CD4-positive, alpha-beta T cell treated with Interleukin-17A for 4 hours (primary cell): Measurements from ENCODE around the gene MRFAP1.
"Not testable (repeated sequence)": the region's sequence is repeated elsewhere in the genome, so short reads cannot be mapped to it uniquely, and the experiment has no call there.

ENCODE experiments used
- DNase-seq: peaks from one replicate; pipeline ENCODE4 v3.0.0-alpha.2; 2020; ENCODE audit warnings: mixed read lengths

Gene MRFAP1

DNA sequence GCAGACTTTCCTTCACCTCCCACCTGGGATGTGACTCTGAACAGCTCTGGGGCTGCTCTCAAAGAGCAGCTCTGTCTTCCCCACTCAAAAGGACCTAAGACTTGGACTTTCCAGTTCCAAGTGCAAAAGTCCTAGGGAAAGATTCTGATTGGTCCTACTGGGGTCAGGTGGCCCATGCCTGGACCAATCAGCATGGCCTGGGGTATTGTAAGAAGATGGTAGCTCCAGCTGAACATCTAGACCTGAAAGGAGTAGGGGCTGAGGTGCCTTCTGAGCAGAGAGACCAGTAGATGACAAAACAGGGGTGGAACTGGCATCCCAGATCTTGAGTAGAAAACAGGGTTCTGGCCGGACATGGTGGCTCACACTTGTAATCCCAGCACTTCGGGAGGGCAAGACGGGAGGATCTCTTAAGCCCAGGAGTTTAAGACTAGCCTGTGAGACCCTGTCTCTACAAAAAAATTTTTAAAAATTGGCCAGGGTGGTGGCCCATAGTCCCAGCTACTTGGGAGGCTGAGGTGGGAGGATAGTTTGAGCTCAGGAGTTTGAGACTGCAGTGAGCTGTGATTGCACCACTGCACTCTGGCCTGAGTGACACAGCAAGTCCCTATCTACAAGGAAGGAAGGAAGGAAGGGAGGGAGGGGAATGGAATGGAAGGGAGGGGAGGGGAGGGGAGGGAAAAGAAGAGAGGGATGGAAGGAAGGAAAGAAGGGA, 27.4 kb upstream of the MRFAP1 start:
- DNase-seq, result no peak

DNA sequence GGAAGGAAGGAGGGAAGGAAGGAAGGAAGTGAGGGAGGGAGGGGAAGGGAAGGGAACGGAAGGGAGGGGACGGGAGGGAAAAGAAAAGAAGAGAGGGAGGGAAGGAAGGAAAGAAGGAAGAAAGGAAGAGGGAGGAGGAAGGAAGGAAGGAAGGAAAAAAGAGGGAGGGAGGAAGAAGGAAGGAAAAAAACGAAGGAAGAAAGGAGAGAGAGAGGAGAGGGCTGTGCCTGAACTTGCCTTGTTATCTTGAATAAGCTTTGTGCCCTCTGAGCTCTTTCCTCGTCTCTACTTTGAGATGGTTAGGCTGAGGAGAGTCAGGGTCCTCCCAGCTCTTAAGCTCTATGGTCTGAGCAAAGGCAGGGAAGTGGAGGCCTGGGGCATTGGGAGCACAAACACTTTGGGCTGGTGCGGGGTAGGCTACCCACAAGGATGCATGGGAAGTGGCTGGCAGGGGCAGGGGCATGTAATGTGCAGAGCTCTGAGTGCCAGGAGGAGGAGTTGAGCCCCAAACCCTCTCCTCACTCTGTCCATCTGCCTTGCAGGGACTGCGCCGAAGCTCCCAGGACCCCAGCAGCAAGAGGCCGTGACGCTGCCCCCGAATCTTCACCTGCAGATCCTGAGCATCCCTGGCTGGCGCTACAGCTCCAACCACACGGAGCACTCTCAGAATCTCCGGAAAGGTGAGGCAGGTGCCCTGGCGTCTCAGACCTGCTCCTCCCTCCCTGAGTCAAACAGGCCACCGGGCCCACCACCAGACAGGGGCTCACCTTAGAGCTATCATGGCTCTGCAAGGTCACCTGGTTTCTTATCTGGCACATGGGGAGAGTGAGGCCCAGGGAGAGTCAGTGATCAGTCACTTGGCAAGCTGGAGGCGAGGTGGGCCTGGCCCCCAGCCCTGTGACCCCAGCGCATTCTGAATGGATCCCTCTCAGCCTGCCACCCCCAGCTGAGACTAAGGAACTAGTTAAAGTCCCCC, 26.5 kb upstream of the MRFAP1 start:
- DNase-seq, result no peak

- no peak for DNase-seq
Observed at GRCh38 chr4:6614701-6615230, 25.7 kb upstream of the MRFAP1 start.

- no peak for DNase-seq
Observed at GRCh38 chr4:6616087-6616995, 24.1 kb upstream of the MRFAP1 start.

- no peak for DNase-seq
Observed at GRCh38 chr4:6617246-6617645, 23.2 kb upstream of the MRFAP1 start.

DNA sequence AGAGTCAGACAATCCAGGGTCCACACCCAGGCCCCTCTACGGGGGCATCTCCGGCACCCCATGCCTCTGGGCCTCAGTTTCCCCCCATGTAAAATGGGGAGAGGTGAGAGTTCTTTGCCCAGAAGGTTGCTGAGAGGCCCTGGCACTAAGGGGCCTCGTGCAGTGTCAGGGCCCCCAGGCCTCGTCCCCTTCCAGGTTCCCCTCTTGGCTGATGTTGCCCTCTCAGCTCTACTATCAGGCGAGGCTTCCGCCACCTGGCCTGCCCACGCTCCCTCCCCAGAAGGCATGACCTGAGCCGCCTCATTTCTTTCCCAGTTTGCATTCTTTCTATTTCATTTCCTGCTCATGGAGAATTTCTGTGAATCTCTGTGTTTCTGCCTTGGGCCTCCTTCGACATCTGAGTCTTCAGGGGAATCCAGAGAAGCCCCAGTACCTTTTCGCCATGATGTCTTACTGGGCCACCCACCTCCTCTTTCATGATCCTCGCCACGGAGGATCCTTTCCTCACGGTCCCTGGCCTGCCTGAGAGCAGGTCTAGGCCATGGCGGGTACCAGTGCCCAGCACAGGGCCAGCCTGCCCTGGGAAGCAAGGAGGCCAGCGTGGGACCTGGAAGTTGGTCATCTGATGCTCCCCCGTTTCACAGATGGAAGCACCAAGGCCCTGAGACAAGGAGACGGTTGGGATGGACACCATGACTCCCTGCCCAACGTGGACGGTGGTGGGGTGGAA, 21.9 kb upstream of the MRFAP1 start:
- DNase-seq, result no peak

DNA sequence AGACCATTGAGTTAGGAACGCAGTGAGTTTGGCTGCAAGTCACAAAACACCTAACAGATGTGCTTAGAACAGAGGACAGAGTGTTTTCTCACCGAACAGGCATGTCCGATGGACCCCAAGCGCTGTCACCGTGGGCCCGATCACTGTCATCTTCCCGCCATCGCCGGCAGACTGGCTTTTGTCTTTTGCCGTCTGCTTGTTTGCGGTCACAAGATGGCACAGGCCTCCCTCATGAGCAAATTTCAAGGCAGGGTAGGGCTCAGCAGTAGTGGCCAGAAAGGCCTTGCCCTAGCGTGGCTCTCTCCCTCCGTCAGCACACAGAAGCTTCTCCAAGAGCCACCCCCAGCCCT, 21.4 kb upstream of the MRFAP1 start:
- DNase-seq, result no peak

- no peak for DNase-seq
Observed at GRCh38 chr4:6619466-6620255, 20.8 kb upstream of the MRFAP1 start.

GRCh38 chr4:6620296-6620695, 20.2 kb upstream of the MRFAP1 start:
- DNase-seq, result no peak

DNA sequence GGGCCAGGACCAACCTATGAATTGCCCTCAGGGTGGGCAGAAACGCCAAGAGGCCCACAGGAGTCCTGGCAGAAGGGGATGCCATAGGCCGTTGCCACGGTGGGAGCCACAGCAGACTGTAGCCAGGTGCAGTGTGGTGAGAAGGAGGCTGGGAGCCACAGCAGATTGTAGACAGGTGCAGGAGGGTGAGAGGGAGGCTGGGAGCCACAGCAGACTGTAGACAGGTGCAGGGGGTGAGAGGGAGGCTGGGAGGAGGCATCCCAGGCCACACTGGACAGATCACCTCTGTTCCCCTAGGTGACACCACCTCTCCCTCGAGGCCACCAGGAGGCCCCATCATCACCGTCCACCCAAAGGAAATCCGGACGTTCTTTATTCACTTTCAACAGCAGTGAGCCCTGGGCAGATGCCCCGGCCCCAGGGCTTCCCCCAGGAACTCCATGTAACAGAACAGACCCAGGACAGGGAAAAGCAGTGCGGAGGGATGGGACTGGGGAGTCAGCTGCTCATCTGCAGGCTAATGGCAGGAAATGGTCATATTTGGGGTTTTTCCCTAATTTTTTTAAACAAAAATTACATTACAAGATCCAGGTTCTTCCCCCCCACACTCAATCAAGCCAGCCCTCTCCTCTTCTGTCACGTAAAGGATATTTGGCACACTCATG, 19.5 kb upstream of the MRFAP1 start:
- DNase-seq, result no peak

DNA sequence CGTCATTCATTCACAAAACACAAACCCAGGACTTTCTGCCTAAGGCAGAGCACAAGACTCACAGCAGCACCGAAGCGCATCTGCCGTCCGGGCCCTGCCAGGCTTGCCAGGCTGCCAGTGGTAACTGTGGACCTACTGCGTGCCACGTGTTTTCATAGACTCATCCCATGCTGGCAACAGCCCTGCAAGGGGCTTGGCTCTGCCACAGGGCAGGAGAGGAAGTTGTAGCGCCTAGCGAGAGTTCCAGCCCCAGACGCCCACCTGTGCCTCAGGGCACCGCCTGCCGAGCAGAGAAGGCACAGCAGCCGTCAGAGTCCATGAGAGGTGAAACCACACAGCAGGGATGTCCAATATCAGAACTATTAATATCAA, 18.9 kb upstream of the MRFAP1 start:
- DNase-seq, result no peak

DNA sequence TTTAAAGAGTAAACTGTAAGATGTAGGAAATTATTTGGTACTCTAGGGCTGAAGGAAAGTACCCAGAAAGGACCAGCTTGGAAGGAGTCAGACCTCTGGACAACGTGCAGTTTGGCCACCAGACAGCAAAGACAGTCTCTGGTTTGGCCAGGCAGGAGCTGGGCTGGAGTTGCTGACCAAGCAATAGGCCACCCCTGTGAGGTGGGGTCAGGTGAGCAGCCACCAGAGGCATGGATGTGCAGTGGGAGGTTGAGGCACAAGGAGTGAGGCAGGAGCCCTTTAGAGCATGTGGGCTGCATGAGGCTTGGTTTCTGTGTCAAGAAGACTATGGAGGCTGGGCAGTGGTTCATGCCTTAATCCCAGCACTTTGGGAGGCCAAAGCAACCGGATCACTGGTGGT, 17.7 kb upstream of the MRFAP1 start:
- no peak for DNase-seq

DNA sequence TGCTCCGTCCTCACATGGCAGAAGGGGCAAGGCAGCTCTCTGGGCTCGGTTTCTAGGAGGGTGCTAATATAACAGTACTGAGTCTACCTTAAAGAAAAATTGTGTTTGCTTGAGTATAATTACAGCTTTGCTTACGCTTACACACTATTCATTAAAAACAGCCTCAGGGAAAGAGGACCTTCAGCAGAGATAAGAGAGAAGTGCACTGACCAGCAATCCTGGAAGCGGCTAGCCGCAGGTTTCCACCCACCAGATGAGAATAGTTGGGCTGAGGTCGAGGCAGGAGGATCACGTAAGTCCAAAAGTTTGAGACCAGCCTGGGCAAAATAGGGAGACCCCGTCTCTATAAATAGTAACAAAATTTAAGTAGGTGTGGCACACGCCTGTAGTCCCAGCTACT, 15.2 kb upstream of the MRFAP1 start:
- no peak for DNase-seq

DNA sequence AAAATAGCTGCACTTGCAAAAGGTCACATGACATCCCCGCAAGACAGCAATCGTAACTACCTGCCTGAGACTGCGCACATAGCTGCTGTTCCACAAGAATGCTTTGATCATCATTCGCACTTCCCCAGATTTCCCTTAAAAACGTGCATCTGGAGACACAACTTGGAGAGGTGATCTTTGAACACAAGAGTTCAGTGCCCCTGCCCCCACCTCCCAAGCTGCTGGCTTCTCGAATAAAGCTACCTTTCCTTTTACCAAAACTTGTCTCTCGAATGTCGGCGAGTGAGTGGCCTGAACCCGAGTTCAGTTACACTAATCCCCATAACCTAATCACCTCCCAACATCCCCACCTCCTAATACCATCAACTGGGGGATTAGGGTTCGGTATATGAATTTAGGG, 14.4 kb upstream of the MRFAP1 start:
- no peak for DNase-seq

DNA sequence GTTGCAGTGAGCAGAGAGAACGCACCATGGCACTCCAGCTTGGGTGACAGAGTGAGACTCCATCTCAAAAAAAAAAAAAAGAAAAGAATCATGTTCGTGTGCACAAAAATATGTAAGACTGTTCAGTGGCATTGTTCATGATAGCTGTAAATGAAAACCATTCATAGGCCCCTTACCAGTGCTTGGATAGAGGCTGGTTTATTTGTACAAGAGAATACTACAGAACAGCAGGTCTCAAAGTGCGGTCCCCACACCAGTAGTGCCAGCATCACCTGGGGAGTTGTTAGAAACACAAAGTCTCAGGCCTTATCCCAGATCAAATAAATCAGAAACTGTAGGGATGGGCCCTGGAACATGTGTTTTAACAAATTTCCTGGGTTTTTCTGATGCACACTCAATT, 12.7 kb upstream of the MRFAP1 start:
- no peak for DNase-seq

GRCh38 chr4:6628484-6628883, 12.0 kb upstream of the MRFAP1 start:
- not testable (repeated sequence) for DNase-seq

DNA sequence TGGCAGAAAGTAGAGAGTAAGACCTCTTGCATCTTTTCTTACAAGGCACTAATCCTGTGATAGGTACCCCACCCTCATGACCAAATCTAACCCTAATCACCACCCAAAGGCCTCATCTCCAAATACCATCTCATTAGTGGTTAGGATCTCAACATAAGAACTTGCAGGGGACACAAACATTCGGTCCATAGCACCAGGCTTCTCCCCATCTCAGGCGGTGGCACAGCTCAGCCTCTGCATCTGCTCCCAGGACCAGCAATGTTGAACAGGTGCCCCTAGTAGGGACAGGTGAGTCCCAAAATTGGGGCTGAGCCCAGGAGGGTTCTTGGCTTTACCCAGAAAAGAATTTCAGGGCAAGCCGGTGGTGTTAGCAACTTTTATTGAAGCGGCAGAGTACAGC, 8.4 kb upstream of the MRFAP1 start:
- no peak for DNase-seq

DNA sequence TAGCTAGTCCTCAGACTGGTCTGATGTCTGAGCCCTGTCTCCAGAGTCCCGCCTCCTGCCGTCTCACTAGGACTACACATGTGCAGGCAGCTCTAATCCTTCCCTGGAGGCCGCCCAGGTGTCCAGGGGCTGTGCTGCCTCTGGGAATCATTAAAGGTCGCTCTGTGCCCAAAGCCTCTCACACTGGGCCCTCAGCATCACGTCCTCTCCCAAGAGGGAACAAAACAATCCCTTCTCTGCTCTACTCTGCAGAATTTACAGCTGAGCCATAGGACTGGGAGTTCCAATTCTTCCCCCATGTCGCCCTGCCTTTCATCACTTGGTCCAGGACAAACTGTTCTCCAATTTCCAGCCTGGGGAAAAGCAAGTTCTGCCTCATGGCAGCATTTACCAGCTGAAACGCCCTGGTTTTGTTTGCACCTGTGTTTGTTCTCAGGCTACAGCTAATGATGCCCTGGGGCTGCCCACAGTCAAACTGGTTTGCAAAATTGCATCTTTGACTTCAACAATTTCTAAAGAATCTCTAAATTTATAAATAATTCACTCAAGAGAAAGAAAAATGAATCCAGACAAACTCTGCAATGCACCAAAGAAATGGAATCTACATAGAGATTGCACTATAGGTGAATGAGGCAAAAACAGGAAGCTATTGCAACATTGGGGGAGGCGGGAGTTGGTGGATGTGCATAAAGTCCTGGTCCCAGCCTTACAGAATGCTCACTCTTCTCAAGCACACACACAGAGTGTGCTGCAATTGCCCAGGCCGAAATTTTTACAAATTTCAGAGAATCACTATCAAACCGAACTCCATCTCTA, 7.2 kb upstream of the MRFAP1 start:
- no peak for DNase-seq

GRCh38 chr4:6634746-6635145, 5.7 kb upstream of the MRFAP1 start:
- no peak for DNase-seq

DNA sequence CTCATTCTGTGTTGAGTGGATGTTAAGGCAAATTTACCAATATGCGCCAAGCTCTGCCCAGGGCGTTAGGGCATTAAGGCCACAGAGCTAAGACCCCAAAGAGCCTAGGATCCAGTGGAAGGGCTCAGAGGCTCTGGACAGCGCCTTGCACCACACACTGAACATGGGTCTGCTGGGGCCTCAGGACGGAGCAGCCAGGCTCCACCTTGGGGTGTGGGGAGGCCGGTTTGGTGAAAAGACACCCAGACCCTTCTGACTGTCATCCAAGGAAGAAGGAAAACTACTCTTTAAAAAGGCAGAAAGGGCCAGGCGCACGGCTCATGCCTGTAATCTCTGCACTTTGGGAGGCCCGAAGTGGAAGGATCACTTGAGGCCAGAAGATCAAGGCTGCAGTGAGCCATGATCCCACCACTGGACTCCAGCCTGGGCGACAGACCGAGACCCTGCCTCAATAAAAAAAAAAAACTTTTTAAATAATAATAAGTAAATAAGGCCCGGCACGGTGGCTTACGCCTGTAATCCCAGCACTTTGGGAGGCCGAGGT, 1.3 kb upstream of the MRFAP1 start:
- no peak for DNase-seq
